Measurements from ENCODE around the gene WDFY2.

WDFY2 gene

DNA sequence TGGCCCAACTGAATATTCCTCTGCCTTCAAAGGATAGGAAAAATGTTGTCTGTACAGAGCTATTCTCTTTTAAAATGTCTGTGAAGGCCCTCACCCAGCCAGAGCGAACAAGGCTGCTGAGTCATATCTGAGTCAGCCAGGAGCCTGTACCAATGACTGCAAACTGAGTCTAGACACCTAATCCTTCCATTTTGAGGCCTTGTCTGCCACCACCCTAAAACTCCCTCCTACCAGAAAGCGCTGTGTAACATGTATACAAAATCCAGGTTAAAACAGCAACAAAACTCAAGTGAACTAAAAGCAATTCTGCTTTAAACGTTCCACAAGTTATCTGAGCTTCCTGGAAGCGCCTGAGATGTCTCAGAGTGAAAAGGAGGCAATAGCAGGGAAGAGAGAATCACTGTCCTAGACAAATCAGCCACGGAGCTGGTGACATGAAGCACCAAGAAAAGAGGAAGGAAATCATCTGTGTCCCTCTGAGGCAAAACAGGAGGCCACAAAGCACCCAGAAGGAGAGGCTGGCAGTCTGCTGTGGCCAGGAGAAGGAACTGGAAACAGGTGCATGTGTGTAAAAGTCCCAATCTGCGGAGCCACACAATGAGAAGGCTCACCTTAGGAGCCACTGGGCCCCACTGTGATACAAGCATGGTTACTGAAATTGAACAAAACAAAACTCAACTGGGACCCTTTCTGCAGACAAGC lies 209.5 kb downstream of the WDFY2 start:
- Histone ChIP-seq H2AFZ (ENCODE audit: low read depth, low read length, severe bottlenecking) (no peak overlapping the region), H3K27me3 (ENCODE audit: low read length) (no peaks in the 10 kb centered on the region), H3K4me3 (ENCODE audit: insufficient read depth, low read length, poor library complexity, severe bottlenecking) (no peak overlapping the region), H3K9me2 (replicated peaks; ENCODE audit: insufficient read depth, low read length) (no peaks in the 10 kb centered on the region), H3K36me3 (ENCODE audit: low read length) (no peaks in the 10 kb centered on the region), H3K27ac (ENCODE audit: low read depth, low read length) (no peak overlapping the region), H3K79me2 (ENCODE audit: insufficient read depth, low read length) (no peaks in the 10 kb centered on the region), H3K9ac (ENCODE audit: low read length) (no peak overlapping the region), H3K9me3 (ENCODE audit: insufficient read depth, low read length) (no peaks in the 10 kb centered on the region), H4K20me1 (ENCODE audit: low read depth, low read length) (no peaks in the 10 kb centered on the region), H3K4me2 (ENCODE audit: low read depth, low read length, poor library complexity, severe bottlenecking) (no peak overlapping the region), H3F3A (ENCODE audit: insufficient read depth) (peaks cover 6% of the 10 kb centered on the region; the same call in 1 of the 2 replicates)
- no peak for TF ChIP-seq CTCF (IDR thresholded peaks at IDR 0.05; ENCODE audit: insufficient read depth, low read length, poor library complexity, severe bottlenecking)
- TF ChIP-seq EZH2phosphoT487 (conservative IDR thresholded peaks at IDR 0.05; ENCODE audit: low read length): no peak

DNA sequence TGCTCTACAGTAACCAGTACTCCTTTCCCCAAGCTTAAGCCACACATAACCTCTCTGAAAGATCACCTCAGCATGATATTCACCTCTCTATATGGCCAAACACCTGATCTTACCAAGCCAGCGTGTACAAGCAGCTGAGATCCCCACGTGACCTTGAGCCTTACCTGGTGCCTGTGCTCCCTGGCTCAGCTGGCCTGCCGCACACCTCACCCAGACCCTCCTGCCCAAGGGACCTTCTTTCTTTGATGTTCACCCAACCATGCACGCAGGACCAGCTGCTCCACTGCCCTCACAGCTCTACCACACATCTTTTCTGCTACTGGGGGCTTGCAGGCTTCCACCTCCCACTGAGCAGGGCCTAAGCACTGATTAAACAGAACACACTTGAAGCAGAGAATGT lies 210.7 kb downstream of the WDFY2 start:
- peaks cover 6% of the 10 kb centered on the region; the same call in 1 of the 2 replicates for H3F3A ChIP-seq (ENCODE audit: insufficient read depth)
- no peak overlapping the region for H3K27ac ChIP-seq (ENCODE audit: low read depth, low read length)
- H3K27me3 ChIP-seq (ENCODE audit: low read length): no peaks in the 10 kb centered on the region
- no peaks in the 10 kb centered on the region for H4K20me1 ChIP-seq (ENCODE audit: low read depth, low read length)
- H2AFZ ChIP-seq (ENCODE audit: low read depth, low read length, severe bottlenecking): no peak overlapping the region
- no peak overlapping the region for H3K9ac ChIP-seq (ENCODE audit: low read length)
- H3K4me3 ChIP-seq (ENCODE audit: insufficient read depth, low read length, poor library complexity, severe bottlenecking): no peak overlapping the region
- H3K9me2 ChIP-seq (replicated peaks; ENCODE audit: insufficient read depth, low read length): no peaks in the 10 kb centered on the region
- H3K36me3 ChIP-seq (ENCODE audit: low read length): no peaks in the 10 kb centered on the region
- no peaks in the 10 kb centered on the region for H3K79me2 ChIP-seq (ENCODE audit: insufficient read depth, low read length)
- no peak for TF ChIP-seq EZH2phosphoT487 (conservative IDR thresholded peaks at IDR 0.05; ENCODE audit: low read length)
- TF ChIP-seq CTCF (IDR thresholded peaks at IDR 0.05; ENCODE audit: insufficient read depth, low read length, poor library complexity, severe bottlenecking): no peak
- H3K4me2 ChIP-seq (ENCODE audit: low read depth, low read length, poor library complexity, severe bottlenecking): no peak overlapping the region
- H3K9me3 ChIP-seq (ENCODE audit: insufficient read depth, low read length): no peaks in the 10 kb centered on the region

GRCh38 chr13:51795419-51795818 lies 211.2 kb downstream of the WDFY2 start:
- H3K27me3 ChIP-seq (ENCODE audit: low read length): no peaks in the 10 kb centered on the region
- H4K20me1 ChIP-seq (ENCODE audit: low read depth, low read length): no peaks in the 10 kb centered on the region
- H3K4me2 ChIP-seq (ENCODE audit: low read depth, low read length, poor library complexity, severe bottlenecking): no peak overlapping the region
- H3K9me3 ChIP-seq (ENCODE audit: insufficient read depth, low read length): no peaks in the 10 kb centered on the region
- no peaks in the 10 kb centered on the region for H3K36me3 ChIP-seq (ENCODE audit: low read length)
- H3K9ac ChIP-seq (ENCODE audit: low read length): no peak overlapping the region
- no peak overlapping the region for H3K4me3 ChIP-seq (ENCODE audit: insufficient read depth, low read length, poor library complexity, severe bottlenecking)
- peaks cover 6% of the 10 kb centered on the region; the same call in 1 of the 2 replicates for H3F3A ChIP-seq (ENCODE audit: insufficient read depth)
- H3K79me2 ChIP-seq (ENCODE audit: insufficient read depth, low read length): no peaks in the 10 kb centered on the region
- TF ChIP-seq CTCF (IDR thresholded peaks at IDR 0.05; ENCODE audit: insufficient read depth, low read length, poor library complexity, severe bottlenecking): no peak
- TF ChIP-seq EZH2phosphoT487 (conservative IDR thresholded peaks at IDR 0.05; ENCODE audit: low read length): no peak
- no peak overlapping the region for H2AFZ ChIP-seq (ENCODE audit: low read depth, low read length, severe bottlenecking)
- H3K9me2 ChIP-seq (replicated peaks; ENCODE audit: insufficient read depth, low read length): no peaks in the 10 kb centered on the region
- H3K27ac ChIP-seq (ENCODE audit: low read depth, low read length): no peak overlapping the region
